HepG2 (cell line): ENCODE data around the gene CKMT2. TPM values are rescaled to one million over a fixed set of nuclear protein-coding genes. Genes with fewer than 3 reads are reported as not detected.

Source experiments
- ATAC-seq: fragments of 200-7000 bp; cut with Tn5 transposase; 3 replicates; pipeline ENCODE4 v1.9.1; 2020; ENCODE audit warnings: mild to moderate bottlenecking, moderate library complexity
- BruUV-seq: library from RNA; stranded (reverse); fragments of 400-500 nt; replicated peaks from 2 replicates; lab custom pipeline; 2021; lab: Mats Ljungman, UMichigan
- CTCF ChIA-PET: fragments of 300-600 bp; formaldehyde crosslinking; extraction: SDS; loops from one replicate; lab custom pipeline; 2021; ENCODE audit warnings: low total read pairs, inconsistent platforms, low intra/inter-chr PET ratio; lab: Yijun Ruan, JAX
- POLR2A ChIA-PET: fragments of 350-600 bp; sonication (Branson Sonifier 250); formaldehyde crosslinking; loops from one replicate; lab custom pipeline; 2020; ENCODE audit warnings: antibody characterized with exemption, inconsistent platforms; lab: Yijun Ruan, JAX
- DNase-seq: peaks from one replicate; pipeline ENCODE4 v3.0.0-alpha.2; 2015; ENCODE audit warnings: low spot score
- FAIRE-seq: peaks from 3 replicates; lab custom pipeline; 2011; peaks lifted over from hg19 to GRCh38; lab: Jason Lieb, UNC
- H2AFZ ChIP-seq: one replicate; pipeline ENCODE4 v1.6.1; 2011; ENCODE audit warnings: low read length, inconsistent platforms
- H3K27ac ChIP-seq: fragments of 300-600 bp; 3 replicates; pipeline ENCODE4 v1.8.0; 2011; ENCODE audit warnings: mixed run types, mild to moderate bottlenecking, mixed read lengths, low read length, inconsistent platforms; ENCODE audit not compliant: insufficient read depth; ENCODE audit errors: extremely low read length
- H3K27me3 ChIP-seq, 2 experiments: fragments of 200-600 bp in 1 of 2; 2 replicates in 1 of 2; 3 replicates in 1 of 2; pipeline versions ENCODE4 v1.6.0 to v1.8.0; 2011; ENCODE audit warnings: low read length in 2 of 2, mild to moderate bottlenecking in 2 of 2, moderate library complexity in 2 of 2, inconsistent platforms in 1 of 2; ENCODE audit not compliant: insufficient read depth in 2 of 2, control insufficient read depth in 1 of 2
- H3K36me3 ChIP-seq, 2 experiments: fragments of 200-600 bp in 1 of 2; replicated peaks in 1 of 2; 2 replicates in 1 of 2; 3 replicates in 1 of 2; pipeline versions ENCODE4 v1.5.1 to v1.8.0; 2011; ENCODE audit warnings: low read length in 2 of 2, inconsistent platforms in 1 of 2; ENCODE audit not compliant: insufficient read depth in 2 of 2, control insufficient read depth in 1 of 2
- H3K4me1 ChIP-seq: 2 replicates; pipeline ENCODE4 v1.5.1; 2012; ENCODE audit warnings: low read length, inconsistent platforms; ENCODE audit not compliant: insufficient read depth
- H3K4me2 ChIP-seq: 2 replicates; pipeline ENCODE4 v1.6.0; 2011; ENCODE audit warnings: low read depth, low read length, inconsistent platforms
- H3K4me3 ChIP-seq, 3 experiments: fragments of 200-600 bp in 1 of 3; sonication (generic), shearing (Covaris generic) in 1 of 3; replicated peaks in 1 of 3; 2 replicates each; pipeline ENCODE4 v1.5.1; 2011 to 2016; ENCODE audit warnings: low read length in 3 of 3, inconsistent platforms in 2 of 3, low read depth in 2 of 3, mild to moderate bottlenecking in 2 of 3, control low read depth in 1 of 3, mixed read lengths in 1 of 3; ENCODE audit not compliant: insufficient read depth in 1 of 3
- H3K79me2 ChIP-seq: one replicate; pipeline ENCODE4 v1.6.1; 2011; ENCODE audit warnings: low read length, inconsistent platforms; ENCODE audit not compliant: insufficient read depth
- H3K9ac ChIP-seq: 2 replicates; pipeline ENCODE4 v1.6.0; 2011; ENCODE audit warnings: mild to moderate bottlenecking, low read depth, low read length, inconsistent platforms; ENCODE audit not compliant: insufficient read depth
- H3K9me3 ChIP-seq: 2 replicates; pipeline ENCODE4 v1.5.1; 2012; ENCODE audit warnings: mild to moderate bottlenecking, low read length
- H4K20me1 ChIP-seq: 2 replicates; pipeline ENCODE4 v1.6.0; 2011; ENCODE audit warnings: inconsistent platforms, mild to moderate bottlenecking, low read length, moderate library complexity; ENCODE audit not compliant: insufficient read depth
- FOXO4 ChIP-seq: sonication (generic); formaldehyde crosslinking; conservative IDR thresholded peaks from 2 replicates; pipeline ENCODE4 v1.8.1; 2023; ENCODE audit warnings: missing genetic modification reagents
- ZNF629 ChIP-seq: sonication (generic); formaldehyde crosslinking; conservative IDR thresholded peaks from 2 replicates; pipeline ENCODE4 v1.5.0; 2020; ENCODE audit warnings: missing genetic modification reagents
- WGBS: methylation state at CpG from one replicate; pipeline ENCODE4 v1.1.6; 2017; ENCODE audit warnings: low lambda C conversion rate; 5-methylcytosine and 5-hydroxymethylcytosine counted together
- in situ Hi-C: cut with HindIII; loops from 2 replicates; pipeline ENCODE4 v1.10.0; 2017; ENCODE audit warnings: low pct_unique_long_range_greater_than_20kb; ENCODE audit not compliant: extremely low pct_ligation_motif_present
- intact Hi-C: fragments of 100-400 bp; cut with micrococcal nuclease; formaldehyde crosslinking; loops from one replicate; pipeline ENCODE4 v1.10.0; 2022; ENCODE audit not compliant: unreplicated experiment
- polyA plus RNA-seq, 8 experiments: library from polyadenylated mRNA; depleted of rRNA in 3 of 8; stranded (reverse) in 7 of 8; unstranded in 1 of 8; fragments of >200 nt; fragmentation: Illumina TruSeq in 4 of 8; extraction: Trizol in 4 of 8; gene quantifications; 2 replicates each; pipeline versions ENCODE4 v1.2.1 to v1.2.3, GENCODE V29; 2011 to 2016; ENCODE audit warnings: low read depth in 4 of 8, missing spikeins in 1 of 8, mixed read lengths in 1 of 8; ENCODE audit not compliant: insufficient read depth in 1 of 8
- total RNA-seq, 5 experiments: library from RNA; depleted of rRNA; stranded (reverse); fragments of >200 nt; fragmentation: Illumina TruSeq; extraction: Trizol; gene quantifications; 2 replicates each; pipeline ENCODE4 v1.2.3, GENCODE V29; 2016; ENCODE audit warnings: low read depth in 1 of 5
- TF ChIP-seq, protein P1 (sequence below): sonication (generic); formaldehyde crosslinking; IDR thresholded peaks from 2 replicates; pipeline ENCODE4 v1.5.0; 2020; ENCODE audit warnings: missing genetic modification reagents

CKMT2 gene
- total and polyA plus RNA-seq, 2 of the 13 experiments (the other 11 are each of a cell fraction or from before 2014, with no cell fraction given): 1.2 to 8.8 TPM

- H3K9me3 ChIP-seq: no peaks in the 10 kb centered on the region
- H3K4me3 ChIP-seq: no peak overlapping the region
- POLR2A ChIA-PET: no interaction called here
- H3K4me2 ChIP-seq: no peak overlapping the region
- no peak overlapping the region for H3K9ac ChIP-seq
- no peak for ATAC-seq
- 99% methylated on average over 14 of the region's 14 CpGs for WGBS
- no peaks in the 10 kb centered on the region for H3K4me1 ChIP-seq
- in situ Hi-C loops: loop anchor here (25.0 kb wide), 1 partner anchor 478 kb away; no protein-coding TSS in a partner anchor
- no peaks in the 10 kb centered on the region for H3K79me2 ChIP-seq
- no peak overlapping the region for H2AFZ ChIP-seq
- TF ChIP-seq ZNF629 (CRISPR knock-in tag): no peak
- peaks cover 13 to 23% of the 10 kb centered on the region in 2 experiments; a peak in 4 of 5 replicates for H3K36me3 ChIP-seq
- H3K27ac ChIP-seq: no peak overlapping the region
- intact Hi-C loops: loop anchor here (10.0 kb wide), 1 partner anchor 475 kb away; no protein-coding TSS in a partner anchor
- FAIRE-seq: no peak
- BruUV-seq: no TSS peak
- no peak for DNase-seq
- CTCF ChIA-PET: no interaction called here
- H4K20me1 ChIP-seq: no peaks in the 10 kb centered on the region
- no peaks in the 10 kb centered on the region for H3K27me3 ChIP-seq
These were observed 43.1 kb upstream of the CKMT2 start for GRCh38 chr5:81189875-81190498.

DNA sequence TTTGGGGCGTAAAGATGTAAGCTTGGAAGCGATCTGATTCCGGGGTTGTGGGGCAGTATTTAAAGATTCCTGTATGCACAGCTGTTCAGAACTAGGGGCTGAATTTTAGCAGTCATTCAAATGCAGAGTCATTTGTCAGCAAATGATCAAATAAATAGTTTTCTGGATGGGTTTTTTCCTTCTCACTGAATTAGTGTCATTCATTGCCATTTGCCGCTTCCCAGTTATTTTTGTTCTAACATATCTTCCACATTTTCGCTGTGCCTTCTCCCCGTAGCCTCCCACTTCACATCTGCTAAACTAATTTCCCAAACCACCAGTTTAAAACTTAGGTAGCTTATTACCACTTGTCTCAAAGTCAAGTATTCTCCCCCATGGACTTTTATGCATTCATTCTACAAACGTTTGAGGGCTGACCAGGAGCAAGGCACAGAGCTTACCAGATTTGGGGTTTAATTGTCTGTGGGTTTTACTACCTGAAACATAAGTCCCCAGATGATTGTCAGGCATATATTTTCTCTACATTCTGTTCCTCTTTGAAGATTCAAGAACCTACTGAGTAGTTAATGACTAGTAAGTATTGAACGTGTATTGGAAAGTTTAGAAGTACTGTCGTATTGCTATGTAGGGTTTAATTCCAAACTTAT lies 41.3 kb upstream of the CKMT2 start:
- no TSS peak for BruUV-seq
- FAIRE-seq (no peak), ATAC-seq (no peak), DNase-seq (no peak)
- TF ChIP-seq, protein P1, sequence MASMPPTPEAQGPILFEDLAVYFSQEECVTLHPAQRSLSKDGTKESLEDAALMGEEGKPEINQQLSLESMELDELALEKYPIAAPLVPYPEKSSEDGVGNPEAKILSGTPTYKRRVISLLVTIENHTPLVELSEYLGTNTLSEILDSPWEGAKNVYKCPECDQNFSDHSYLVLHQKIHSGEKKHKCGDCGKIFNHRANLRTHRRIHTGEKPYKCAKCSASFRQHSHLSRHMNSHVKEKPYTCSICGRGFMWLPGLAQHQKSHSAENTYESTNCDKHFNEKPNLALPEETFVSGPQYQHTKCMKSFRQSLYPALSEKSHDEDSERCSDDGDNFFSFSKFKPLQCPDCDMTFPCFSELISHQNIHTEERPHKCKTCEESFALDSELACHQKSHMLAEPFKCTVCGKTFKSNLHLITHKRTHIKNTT: no peak
- no peak for TF ChIP-seq FOXO4 (CRISPR knock-in tag)
- Histone ChIP-seq H3K4me1 (no peaks in the 10 kb centered on the region), H3K27ac (no peak overlapping the region), H2AFZ (no peak overlapping the region), H3K4me2 (no peak overlapping the region), H3K36me3 (peaks cover 14 to 17% of the 10 kb centered on the region in 2 experiments; a peak in 4 of 5 replicates), H3K4me3 (no peak overlapping the region), H3K27me3 (no peaks in the 10 kb centered on the region), H3K9me3 (no peaks in the 10 kb centered on the region), H4K20me1 (no peaks in the 10 kb centered on the region), H3K79me2 (no peaks in the 10 kb centered on the region), H3K9ac (no peak overlapping the region)
- WGBS: 97% methylated on average over 9 of the region's 9 CpGs
- CTCF ChIA-PET: no interaction called here
- in situ Hi-C loops (loop anchor here (25.0 kb wide), 1 partner anchor 480 kb away; no protein-coding TSS in a partner anchor), intact Hi-C loops (loop anchor here (10.0 kb wide), 1 partner anchor 477 kb away; no protein-coding TSS in a partner anchor)
- POLR2A ChIA-PET: no interaction called here
